Heart right ventricle (tissue), 16 donors: ENCODE results near the gene ATRNL1. TPM values are rescaled to one million over a fixed set of nuclear protein-coding genes. Genes with fewer than 3 reads are reported as not detected.

ENCODE experiments used
- ATAC-seq, 8 donors: fragments of 200-7000 bp; cut with Tn5 transposase; one replicate each; pipeline ENCODE4 v1.9.1; 2020; ENCODE audit warnings: mild to moderate bottlenecking in 8 of 8, moderate library complexity in 8 of 8, moderate number of reproducible peaks in 1 of 8
- DNase-seq, 2 donors: peaks; one replicate each; pipeline ENCODE4 v3.0.0-alpha.2; 2020
- H3K27ac ChIP-seq, 10 donors: fragments of 200-600 bp; sonication (generic) in 2 of 10; one replicate each; pipeline versions ENCODE4 v1.5.0 to v1.8.0; 2020 to 2022; ENCODE audit warnings: mild to moderate bottlenecking in 3 of 10
- H3K27me3 ChIP-seq, 7 donors: fragments of 200-600 bp; one replicate each; pipeline ENCODE4 v1.8.0; 2021 to 2022; ENCODE audit warnings: mild to moderate bottlenecking in 2 of 7
- H3K36me3 ChIP-seq, 9 donors: fragments of 200-600 bp; sonication (generic) in 1 of 9; one replicate each; pipeline versions ENCODE4 v1.5.0 to v1.8.0; 2020 to 2022; ENCODE audit warnings: mild to moderate bottlenecking in 2 of 9
- H3K4me1 ChIP-seq, 9 donors: fragments of 200-600 bp; sonication (generic) in 1 of 9; one replicate each; pipeline versions ENCODE4 v1.5.0 to v1.8.0; 2020 to 2022; ENCODE audit warnings: mild to moderate bottlenecking in 4 of 9
- H3K4me3 ChIP-seq, 10 donors: fragments of 200-600 bp; sonication (generic) in 2 of 10; one replicate each; pipeline versions ENCODE4 v1.5.0 to v1.8.0; 2020 to 2022; ENCODE audit warnings: mild to moderate bottlenecking in 7 of 10, moderate library complexity in 2 of 10
- H3K9me3 ChIP-seq, 11 donors: fragments of 200-600 bp in 10 of 11; sonication (generic) in 2 of 11; one replicate each; pipeline versions ENCODE4 v1.5.0 to v1.8.0; 2013 to 2022; ENCODE audit warnings: mild to moderate bottlenecking in 2 of 11, control low read depth in 1 of 11, moderate library complexity in 1 of 11
- WGBS, 2 donors: extraction: QIAGEN DNeasy Blood & Tissue Kit; methylation state at CpG; one replicate each; pipeline ENCODE4 v1.1.7; 2013; ENCODE audit warnings: inconsistent platforms in 1 of 2; 5-methylcytosine and 5-hydroxymethylcytosine counted together
- intact Hi-C, 10 donors: fragments of 100-400 bp; cut with DNase I; formaldehyde crosslinking; loops; one replicate each; pipeline versions ENCODE4 v1.11.1 to v1.14.2; 2022
- polyA plus RNA-seq, 2 donors: library from polyadenylated mRNA; stranded (reverse); fragments of 200-250 nt; gene quantifications; one replicate each; pipeline ENCODE4 v1.2.3, GENCODE V29; 2013
- total RNA-seq, 10 donors: library from RNA; stranded (reverse); fragmentation: NEBNext Ultra II Directional in 3 of 10; extraction: Animal tissue kit (Norgen Biotek cat#: 25700) in 3 of 10; gene quantifications; one replicate each; pipeline versions ENCODE4 v1.2.1 to v1.2.4, GENCODE V29; 2021 to 2023
- TF ChIP-seq, protein P1 (sequence below), 9 donors: fragments of 200-600 bp; sonication (generic) in 2 of 9; IDR thresholded peaks; one replicate each; pipeline versions ENCODE4 v1.5.0 to v1.8.0; 2021 to 2022; ENCODE audit warnings: antibody characterized with exemption in 9 of 9, mild to moderate bottlenecking in 5 of 9, moderate library complexity in 1 of 9
- donor health status: Arrhythmogenic right ventricular cardiomyopathy.
- donor health status: ischemic (EF 13 %, LVEDD 7.1; RV severe dilation, severe dysfunction).
- donor health status: healthy with polysubstance abuse.
- donor health status: DM: no; HTN: yes; CAD: no.
- donor health status: DM: no; HTN: no; CAD: no.
- donor health status: ischemic (EF 25% LVEDD 6.9; RV normal size, moderate dysfunction).
- donor health status: ischemic (EF 25% LVEDD 5.7; RV mildly dilated, moderate dysfunction).
- donor health status: healthy.
- donor health status: DM: yes; HTN: yes; CAD: no.
- donor health status: Ischemic cardiomyopathy.
- donor health status: ischemic (EF 35%, LVEDD 5.7; RV mildly dilated, moderate dysfunction).
- donor health status: nonischemic (EF 11% LVEDD 7.7; RV severe dilation, severe dysfunction).
- donor health status: DM: yes; HTN: yes; CAD: no.
- donor health status: PGD.
- donor health status: ischemic (EF 29% LVEDD 5.4; RV normal size, mild dysfunction).
- donor health status: nonischemic (EF 23%, LVEDD 6.1; RV moderate dilation, normal function).

Gene ATRNL1
- total and polyA plus RNA-seq, 12 donors = 0.06 to 22.4 (median 8.1) TPM; not detected in 1

DNA sequence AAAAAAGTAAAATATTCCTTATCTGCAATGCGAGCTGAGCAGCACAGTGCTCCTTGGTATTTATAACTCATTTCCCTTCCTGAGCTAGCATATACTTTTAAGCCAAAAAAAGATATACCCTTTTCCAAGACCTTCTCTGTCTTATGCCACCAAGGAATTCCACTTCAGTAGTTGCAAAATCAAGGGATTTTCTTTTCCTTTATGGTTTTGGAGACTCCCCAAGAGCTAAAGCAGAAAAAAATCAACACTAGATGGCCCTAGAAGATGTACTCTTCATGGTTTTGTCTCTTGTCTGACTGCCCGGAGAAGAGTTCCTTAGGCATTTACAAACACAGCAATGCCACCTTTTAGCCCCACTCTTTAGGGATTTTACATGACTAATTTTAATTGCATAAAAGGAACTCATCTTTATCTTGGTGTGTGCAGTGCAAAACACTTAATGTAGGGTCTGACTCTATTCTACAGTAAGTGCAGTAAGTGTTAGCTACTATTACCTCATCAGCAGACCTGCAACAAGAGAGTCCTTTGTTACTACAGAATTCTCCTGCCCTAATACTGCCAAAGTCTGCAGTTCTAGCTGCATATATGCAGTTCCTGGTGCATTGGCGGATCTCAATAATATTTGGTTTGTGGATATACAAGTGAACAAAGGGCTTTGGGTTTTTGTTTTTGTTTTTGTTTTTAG, 736.5 kb downstream of the ATRNL1 start:
- Histone ChIP-seq H3K36me3 (no peaks in the 10 kb centered on the region), H3K9me3 (peaks cover 0 to 5% (median 0%) of the 10 kb centered on the region in 11 donors), H3K27me3 (no peaks in the 10 kb centered on the region), H3K4me1 (peaks cover 0 to 15% (median 0%) of the 10 kb centered on the region in 9 donors), H3K4me3 (no peak overlapping the region), H3K27ac (no peak overlapping the region)
- peak in 4 of 8 donors; percentile 20 to 70 (median 40) for ATAC-seq
- DNase-seq = no peak
- TF ChIP-seq, protein P1, sequence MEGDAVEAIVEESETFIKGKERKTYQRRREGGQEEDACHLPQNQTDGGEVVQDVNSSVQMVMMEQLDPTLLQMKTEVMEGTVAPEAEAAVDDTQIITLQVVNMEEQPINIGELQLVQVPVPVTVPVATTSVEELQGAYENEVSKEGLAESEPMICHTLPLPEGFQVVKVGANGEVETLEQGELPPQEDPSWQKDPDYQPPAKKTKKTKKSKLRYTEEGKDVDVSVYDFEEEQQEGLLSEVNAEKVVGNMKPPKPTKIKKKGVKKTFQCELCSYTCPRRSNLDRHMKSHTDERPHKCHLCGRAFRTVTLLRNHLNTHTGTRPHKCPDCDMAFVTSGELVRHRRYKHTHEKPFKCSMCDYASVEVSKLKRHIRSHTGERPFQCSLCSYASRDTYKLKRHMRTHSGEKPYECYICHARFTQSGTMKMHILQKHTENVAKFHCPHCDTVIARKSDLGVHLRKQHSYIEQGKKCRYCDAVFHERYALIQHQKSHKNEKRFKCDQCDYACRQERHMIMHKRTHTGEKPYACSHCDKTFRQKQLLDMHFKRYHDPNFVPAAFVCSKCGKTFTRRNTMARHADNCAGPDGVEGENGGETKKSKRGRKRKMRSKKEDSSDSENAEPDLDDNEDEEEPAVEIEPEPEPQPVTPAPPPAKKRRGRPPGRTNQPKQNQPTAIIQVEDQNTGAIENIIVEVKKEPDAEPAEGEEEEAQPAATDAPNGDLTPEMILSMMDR (IDR thresholded peaks at IDR 0.05) = peak in 7 of 9 donors; percentile 21 to 47 (median 34)
- intact Hi-C loops = loop anchor here in 1 of 10 donors (5.0 kb wide), 1 partner anchor 443 kb away; the partner anchor contains the start of gene GFRA1
- 48 to 50% methylated on average over 3 of the region's 3 CpGs for WGBS, 2 donors

DNA sequence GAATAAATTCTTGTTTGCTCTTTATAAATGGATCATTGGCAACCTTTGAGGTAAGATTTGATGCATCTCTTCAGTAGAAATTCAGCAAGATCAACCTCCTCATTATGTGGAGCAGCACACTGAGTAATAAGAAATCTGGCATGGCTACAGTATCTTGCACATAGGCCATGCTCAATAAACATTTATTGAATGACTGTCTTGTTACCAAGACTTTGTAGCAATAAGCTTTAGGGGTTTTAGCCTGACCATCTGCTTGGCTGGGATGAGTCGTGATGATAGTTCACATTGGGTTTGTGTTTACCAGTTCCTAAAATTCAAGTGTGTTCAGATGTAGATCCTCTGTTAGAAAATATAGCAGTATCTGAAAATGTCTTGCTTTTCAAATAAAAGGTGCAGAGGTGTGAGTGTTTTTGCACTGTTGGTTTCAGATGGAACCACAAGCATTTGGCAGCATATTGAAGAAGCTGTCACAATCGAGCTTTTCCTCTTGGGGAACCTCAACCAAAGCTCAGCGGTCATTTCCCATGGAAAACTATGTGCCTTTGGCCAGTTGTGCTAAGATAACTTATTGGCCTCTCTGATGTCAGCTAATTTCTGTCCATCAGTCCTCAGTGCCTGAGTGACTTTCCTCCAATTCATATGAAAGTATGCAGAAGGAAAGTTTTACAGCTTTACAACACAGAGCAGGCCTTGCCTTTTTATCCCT, 737.3 kb downstream of the ATRNL1 start:
- Histone ChIP-seq H3K27me3 (no peaks in the 10 kb centered on the region), H3K4me3 (no peak overlapping the region), H3K27ac (peak overlapping the region in 1 of 10 donors; percentile 16), H3K4me1 (peaks cover 0 to 15% (median 0%) of the 10 kb centered on the region in 9 donors), H3K36me3 (no peaks in the 10 kb centered on the region), H3K9me3 (peaks cover 0 to 4% (median 0%) of the 10 kb centered on the region in 11 donors)
- ATAC-seq = peak in 4 of 8 donors; percentile 7 to 27 (median 16)
- 50 to 55% methylated on average over 3 of the region's 3 CpGs for WGBS, 2 donors
- no peak for DNase-seq
- intact Hi-C loops = loop anchor here in 1 of 10 donors (5.0 kb wide), 1 partner anchor 442 kb away; the partner anchor contains the start of gene GFRA1
- TF ChIP-seq, protein P1 (IDR thresholded peaks at IDR 0.05) = no peak

DNA sequence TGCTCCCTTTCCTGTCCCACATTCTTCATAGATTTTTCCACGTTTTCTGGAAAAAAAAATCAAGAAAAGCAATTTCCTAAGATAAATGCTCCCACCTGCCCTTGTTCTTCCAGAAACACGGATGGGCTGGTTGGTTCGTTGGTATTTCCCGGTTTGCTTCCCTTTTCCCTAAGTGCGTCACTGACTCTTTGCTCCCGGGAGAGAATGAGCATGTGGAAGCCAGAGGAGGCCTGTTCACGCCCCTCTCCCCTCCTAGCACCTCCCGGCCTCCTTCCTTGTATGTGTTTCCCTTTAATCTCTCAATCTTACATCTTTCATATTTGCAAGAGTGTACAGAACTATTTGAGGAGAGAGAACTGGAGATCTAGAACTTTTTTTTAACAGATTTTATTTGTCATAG, 737.9 kb downstream of the ATRNL1 start:
- WGBS, 2 donors = 44 to 53% methylated on average over 8 of the region's 8 CpGs
- Histone ChIP-seq H3K9me3 (peaks cover 0 to 2% (median 0%) of the 10 kb centered on the region in 11 donors), H3K27ac (peak overlapping the region in 1 of 10 donors; percentile 16), H3K27me3 (no peaks in the 10 kb centered on the region), H3K4me1 (peaks cover 0 to 15% (median 0%) of the 10 kb centered on the region in 9 donors), H3K36me3 (no peaks in the 10 kb centered on the region), H3K4me3 (no peak overlapping the region)
- TF ChIP-seq, protein P1 (IDR thresholded peaks at IDR 0.05) = no peak
- ATAC-seq (peak in 5 of 8 donors; percentile 26 to 55 (median 36)), DNase-seq (no peak)
- intact Hi-C loops = loop anchor here in 1 of 10 donors (5.0 kb wide), 1 partner anchor 441 kb away; the partner anchor contains the start of gene GFRA1

DNA sequence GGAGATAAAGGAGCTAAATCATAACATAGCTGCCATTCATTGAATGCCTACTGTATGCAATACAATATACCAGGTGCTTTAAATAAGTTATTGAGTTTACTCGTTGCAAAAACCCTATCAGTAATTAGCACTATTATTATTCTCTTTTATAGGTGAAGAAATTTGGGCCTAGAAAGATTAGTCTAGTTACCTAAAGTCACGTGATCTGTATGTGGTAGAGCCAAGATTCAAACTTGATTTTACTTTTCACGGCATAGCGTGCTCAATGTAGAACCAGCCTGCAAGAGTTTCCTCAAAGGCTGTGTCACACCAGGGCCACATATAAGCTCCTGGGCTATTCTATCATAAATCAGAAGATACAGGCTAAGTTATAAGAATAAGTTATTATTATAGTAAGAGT, 740.0 kb downstream of the ATRNL1 start:
- ATAC-seq (no peak), DNase-seq (no peak)
- H3K36me3 ChIP-seq = no peaks in the 10 kb centered on the region
- TF ChIP-seq, protein P1 (IDR thresholded peaks at IDR 0.05) = no peak
- no peak overlapping the region for H3K27ac ChIP-seq
- no peak overlapping the region for H3K4me3 ChIP-seq
- peaks cover 0 to 15% (median 0%) of the 10 kb centered on the region in 9 donors for H3K4me1 ChIP-seq
- 48 to 61% methylated on average over 4 of the region's 4 CpGs for WGBS, 2 donors
- no peaks in the 10 kb centered on the region for H3K27me3 ChIP-seq
- no peaks in the 10 kb centered on the region for H3K9me3 ChIP-seq
- intact Hi-C loops = loop anchor here in 1 of 10 donors (5.0 kb wide), 1 partner anchor 439 kb away; the partner anchor contains the start of gene GFRA1
